ENCODE results near the gene UGP2. TPM values are rescaled to one million over a fixed set of nuclear protein-coding genes. Genes with fewer than 3 reads are reported as not detected.

UGP2 gene
- total and polyA plus RNA-seq, 2 of the 8 experiments (the other 6 are each of a cell fraction or from before 2014, with no cell fraction given): 278 to 956 TPM

DNA sequence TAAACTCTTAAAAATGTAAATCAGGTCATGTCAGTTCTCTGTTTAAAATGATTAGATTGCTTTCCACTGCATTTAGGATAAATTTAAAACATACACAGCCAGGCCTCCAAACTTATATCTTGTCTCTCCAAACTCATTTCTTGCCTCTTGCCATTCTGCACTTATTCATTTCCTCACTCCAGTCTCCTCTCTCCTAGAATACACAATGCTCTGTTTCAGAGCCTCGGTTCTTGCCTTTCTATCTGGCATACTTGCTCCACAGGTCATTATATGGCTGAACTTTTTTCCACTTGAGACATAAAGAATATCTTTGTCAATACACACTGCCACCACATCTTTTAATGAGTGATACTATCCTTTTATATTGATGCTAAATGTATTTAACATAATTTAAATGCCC, 10.5 kb upstream of the UGP2 start:
- no peaks in the 10 kb centered on the region for H3K79me2 ChIP-seq (ENCODE audit: control insufficient read depth in 1 of 2, insufficient read depth in 2 of 2, low read length in 2 of 2)
- DNase-seq (ENCODE audit: low read depth in 1 of 2, low spot score in 2 of 2) (no peak), FAIRE-seq (no peak)
- H3K9me3 ChIP-seq (ENCODE audit: insufficient read depth in 2 of 2, low read depth in 1 of 2, low read length in 1 of 2): no peaks in the 10 kb centered on the region
- H3K18ac ChIP-seq (ENCODE audit: extremely low read depth, low read length): no peak overlapping the region
- no peak overlapping the region for H2BK5ac ChIP-seq (ENCODE audit: low read depth, low read length)
- no peak overlapping the region for H3K4me3 ChIP-seq (ENCODE audit: extremely low read depth in 1 of 4, insufficient read depth in 2 of 4, low read depth in 3 of 4, low read length in 4 of 4)
- H4K20me1 ChIP-seq (replicated peaks in 1 of 2; ENCODE audit: control insufficient read depth in 1 of 2, insufficient read depth in 2 of 2, low read length in 2 of 2): no peaks in the 10 kb centered on the region
- peak overlapping the region; percentile 47 for H3K56ac ChIP-seq (replicated peaks; ENCODE audit: insufficient read length, low read depth, low read length)
- WGBS, 2 experiments (ENCODE audit: extremely low coverage in 1 of 2, insufficient coverage in 1 of 2, insufficient read length in 1 of 2, insufficient replicate concordance in 2 of 2, low coverage in 1 of 2, low lambda C conversion rate in 2 of 2, missing lambda C conversion rate in 1 of 2): 79% methylated on average over 1 of the region's 1 CpG; no CpG with 5 or more reads in 1 of the 2 experiments
- no peak overlapping the region for H4K91ac ChIP-seq (replicated peaks; ENCODE audit: insufficient read length, low read length)
- H3K23ac ChIP-seq (ENCODE audit: insufficient read length): no peak overlapping the region
- no peaks in the 10 kb centered on the region for H3K27me3 ChIP-seq (replicated peaks in 1 of 4; ENCODE audit: control insufficient read depth in 3 of 4, extremely low read depth in 1 of 4, insufficient read depth in 3 of 4, low read length in 3 of 4)
- H3K4ac ChIP-seq (replicated peaks; ENCODE audit: insufficient read length, low read depth, low read length): no peak overlapping the region
- no peak for TF ChIP-seq RAD21 (IDR thresholded peaks at IDR 0.05 in 1 of 2, conservative IDR thresholded peaks at IDR 0.05 in 1 of 2; ENCODE audit: low read depth in 2 of 2, low read length in 2 of 2)
- TF ChIP-seq SIX5 (IDR thresholded peaks at IDR 0.05; ENCODE audit: low read depth, low read length): no peak
- no peak for TF ChIP-seq EP300 (IDR thresholded peaks at IDR 0.05; ENCODE audit: borderline replicate concordance in 1 of 2, low read depth in 2 of 2, low read length in 2 of 2)
- H3K4me1 ChIP-seq (replicated peaks in 1 of 4; ENCODE audit: control insufficient read depth in 3 of 4, insufficient read depth in 4 of 4, low read length in 3 of 4): peaks cover 0 to 8% (median 0%) of the 10 kb centered on the region in 4 experiments; a peak in 2 of 7 replicates
- H2AFZ ChIP-seq (ENCODE audit: low read length): no peak overlapping the region
- H3K9ac ChIP-seq (replicated peaks in 1 of 4; ENCODE audit: extremely low read depth in 1 of 4, low read depth in 3 of 4, low read length in 3 of 4): no peak overlapping the region
- H3K23me2 ChIP-seq (ENCODE audit: low read depth, low read length): no peaks in the 10 kb centered on the region
- no peak overlapping the region for H2AK5ac ChIP-seq (ENCODE audit: low read depth, low read length)
- no peak overlapping the region for H2BK15ac ChIP-seq (ENCODE audit: low read length)
- no peak overlapping the region for H3K4me2 ChIP-seq (ENCODE audit: insufficient read depth in 1 of 2, low read depth in 2 of 2, low read length in 2 of 2)
- H2BK20ac ChIP-seq (ENCODE audit: low read length): no peak overlapping the region
- H3K14ac ChIP-seq (ENCODE audit: insufficient read length): no peak overlapping the region
- no peaks in the 10 kb centered on the region for H3K36me3 ChIP-seq (ENCODE audit: control insufficient read depth in 2 of 4, insufficient read depth in 4 of 4, low read length in 3 of 4)
- no peaks in the 10 kb centered on the region for H3K79me1 ChIP-seq (ENCODE audit: low read depth, low read length)
- POLR2A ChIA-PET (ENCODE audit: partially characterized antibody): no interaction called here
- no peak overlapping the region for H3K27ac ChIP-seq (ENCODE audit: low read depth, low read length)
- no peak overlapping the region for H4K5ac ChIP-seq (ENCODE audit: insufficient read length, low read depth, low read length)
- no peak overlapping the region for H4K8ac ChIP-seq (ENCODE audit: extremely low read depth, insufficient read depth, low read length)
- no peak overlapping the region for H2BK12ac ChIP-seq (ENCODE audit: low read depth, low read length)
- CTCF ChIA-PET (ENCODE audit: partially characterized antibody): interaction anchor here (1.7 kb wide), 1 partner anchor 12 kb away, joined by 5 read pairs; no protein-coding TSS in a partner anchor
- no peak overlapping the region for H2BK120ac ChIP-seq (replicated peaks; ENCODE audit: low read depth, low read length)

All from H1 (cell line).